Tongue (tissue), 1 donor: ENCODE data around the gene AMBN. TPM values are rescaled to one million over a fixed set of nuclear protein-coding genes. Genes with fewer than 3 reads are reported as not detected.

Experiments used
- total RNA-seq: library from RNA; depleted of rRNA; stranded (reverse); fragments of >200 nt; gene quantifications from one replicate; pipeline ENCODE4 v1.2.3, GENCODE V29; 2014

Gene AMBN
- total RNA-seq, 1 donor from 2014 or later, result not detected

Other genes with a start within 250 kb of the AMBN start
- not detected for gene SMR3A, start 231.5 kb upstream of the AMBN start, total RNA-seq
- not detected for gene SMR3B, start 209.1 kb upstream of the AMBN start, total RNA-seq
- not detected for gene OPRPN, start 194.3 kb upstream of the AMBN start, total RNA-seq
- gene MUC7, start 120.1 kb upstream of the AMBN start, total RNA-seq, result 140 TPM
- not detected for gene AMTN, start 73.7 kb upstream of the AMBN start, total RNA-seq
- gene ENAM, start 36.5 kb downstream of the AMBN start, total RNA-seq, result 1.7 TPM
- 1.0 TPM for gene JCHAIN, start 74.3 kb downstream of the AMBN start, total RNA-seq
- gene UTP3, start 96.3 kb downstream of the AMBN start, total RNA-seq, result 21.4 TPM
- gene RUFY3, start 129.7 kb downstream of the AMBN start, total RNA-seq, result 85.4 TPM
- gene GRSF1, start 247.6 kb downstream of the AMBN start, total RNA-seq, result 142 TPM